ENCODE measurements around the gene ZNF784. TPM values are rescaled to one million over a fixed set of nuclear protein-coding genes. Genes with fewer than 3 reads are reported as not detected.

The ZNF784 gene
- total RNA-seq, 1 donor from 2014 or later = 9.7 TPM

DNA sequence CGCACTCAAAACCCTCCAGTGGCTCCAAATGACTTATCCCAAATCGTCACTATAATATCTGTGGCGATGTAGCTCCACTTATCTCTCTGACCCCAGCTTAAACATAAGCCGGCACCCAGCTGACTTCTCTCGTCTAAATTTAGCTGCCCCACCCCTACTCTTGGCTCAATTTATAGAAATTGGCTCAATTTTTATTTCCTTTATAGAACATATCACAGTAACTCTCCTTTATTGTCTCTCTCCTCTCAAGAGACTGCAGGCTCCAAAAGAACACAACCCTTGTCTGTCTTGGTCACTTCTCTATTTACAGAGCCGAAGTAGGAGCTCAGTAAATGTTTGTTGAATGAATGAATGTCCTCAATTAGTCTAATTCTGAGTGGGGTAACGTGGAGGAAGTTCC is 805 bp downstream of the ZNF784 start:
- TF ChIP-seq, protein P1, sequence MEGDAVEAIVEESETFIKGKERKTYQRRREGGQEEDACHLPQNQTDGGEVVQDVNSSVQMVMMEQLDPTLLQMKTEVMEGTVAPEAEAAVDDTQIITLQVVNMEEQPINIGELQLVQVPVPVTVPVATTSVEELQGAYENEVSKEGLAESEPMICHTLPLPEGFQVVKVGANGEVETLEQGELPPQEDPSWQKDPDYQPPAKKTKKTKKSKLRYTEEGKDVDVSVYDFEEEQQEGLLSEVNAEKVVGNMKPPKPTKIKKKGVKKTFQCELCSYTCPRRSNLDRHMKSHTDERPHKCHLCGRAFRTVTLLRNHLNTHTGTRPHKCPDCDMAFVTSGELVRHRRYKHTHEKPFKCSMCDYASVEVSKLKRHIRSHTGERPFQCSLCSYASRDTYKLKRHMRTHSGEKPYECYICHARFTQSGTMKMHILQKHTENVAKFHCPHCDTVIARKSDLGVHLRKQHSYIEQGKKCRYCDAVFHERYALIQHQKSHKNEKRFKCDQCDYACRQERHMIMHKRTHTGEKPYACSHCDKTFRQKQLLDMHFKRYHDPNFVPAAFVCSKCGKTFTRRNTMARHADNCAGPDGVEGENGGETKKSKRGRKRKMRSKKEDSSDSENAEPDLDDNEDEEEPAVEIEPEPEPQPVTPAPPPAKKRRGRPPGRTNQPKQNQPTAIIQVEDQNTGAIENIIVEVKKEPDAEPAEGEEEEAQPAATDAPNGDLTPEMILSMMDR (IDR thresholded peaks at IDR 0.05) = no peak
- intact Hi-C loops (cut with DNase I) = no loop called here
- Histone ChIP-seq H3K27me3 (no peaks in the 10 kb centered on the region), H3K27ac (peak overlapping the region; percentile 83), H3K4me1 (peaks cover 28% of the 10 kb centered on the region), H3K4me3 (peak overlapping the region; percentile 53), H3K9me3 (no peaks in the 10 kb centered on the region), H3K36me3 (no peaks in the 10 kb centered on the region)
- ATAC-seq (no peak), DNase-seq (no peak)

DNA sequence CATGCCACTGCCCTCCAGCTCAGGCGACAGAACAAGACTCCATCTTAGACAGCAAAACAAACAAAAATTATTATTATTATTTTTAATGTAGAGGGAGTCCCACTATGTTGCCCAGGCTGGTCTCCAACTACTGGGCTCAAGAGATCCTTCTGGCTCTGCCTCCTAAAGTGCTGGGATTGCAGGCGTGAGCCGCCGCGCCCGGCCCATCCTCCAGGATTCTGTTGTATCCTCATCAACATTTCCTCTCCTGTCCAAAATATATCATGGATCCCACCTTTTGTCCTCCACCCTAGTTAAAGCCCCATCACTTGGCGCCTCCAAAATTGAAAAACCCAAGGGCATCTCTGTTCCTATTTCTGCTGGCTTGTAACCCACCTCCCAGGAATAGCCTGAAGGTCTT is 1.2 kb downstream of the ZNF784 start:
- TF ChIP-seq, protein P1 (IDR thresholded peaks at IDR 0.05) = no peak
- H3K27me3 ChIP-seq = no peaks in the 10 kb centered on the region
- no peaks in the 10 kb centered on the region for H3K9me3 ChIP-seq
- DNase-seq = no peak
- intact Hi-C loops (cut with DNase I) = no loop called here
- no peaks in the 10 kb centered on the region for H3K36me3 ChIP-seq
- peaks cover 30% of the 10 kb centered on the region for H3K4me1 ChIP-seq
- H3K4me3 ChIP-seq = no peak overlapping the region
- ATAC-seq = no peak
- no peak overlapping the region for H3K27ac ChIP-seq

DNA sequence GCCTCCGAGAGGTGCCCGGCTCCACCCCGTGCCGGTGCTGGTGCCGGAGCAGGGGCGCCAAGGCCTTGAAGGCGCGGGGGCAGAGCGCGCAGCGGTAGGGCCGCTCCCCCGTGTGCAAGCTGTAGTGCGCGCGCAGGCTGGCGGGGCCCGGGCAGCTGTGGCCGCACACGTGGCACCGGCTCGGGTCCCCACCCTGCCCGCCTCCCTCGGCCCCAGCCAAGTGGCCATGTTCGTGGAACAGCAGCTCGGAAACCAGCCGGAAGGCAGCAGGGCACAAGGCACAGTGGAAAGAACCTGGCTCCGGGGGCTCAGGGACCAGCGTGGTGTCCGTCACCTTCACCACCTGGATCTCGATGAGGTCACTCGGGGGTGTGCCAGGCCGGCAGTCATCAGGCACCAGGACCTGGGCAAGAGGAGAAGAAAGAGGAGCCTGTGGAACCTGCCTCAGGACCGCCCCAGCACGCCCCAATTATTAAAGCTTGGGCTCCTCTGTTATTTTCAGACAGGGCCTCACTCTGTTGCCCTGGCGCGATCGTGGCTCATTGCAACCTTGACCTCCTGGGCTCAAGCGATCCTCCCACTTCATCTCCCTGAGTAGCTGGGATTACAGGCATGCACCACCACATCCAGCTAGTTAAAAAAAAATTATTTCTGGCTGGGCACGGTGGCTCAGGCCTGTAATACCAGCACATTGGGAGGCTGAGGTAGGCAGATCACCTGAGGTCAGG is 2.0 kb downstream of the ZNF784 start:
- Histone ChIP-seq H3K27me3 (no peaks in the 10 kb centered on the region), H3K9me3 (no peaks in the 10 kb centered on the region), H3K4me1 (peaks cover 30% of the 10 kb centered on the region), H3K27ac (no peak overlapping the region), H3K36me3 (peaks cover 6% of the 10 kb centered on the region), H3K4me3 (no peak overlapping the region)
- ATAC-seq = no peak
- DNase-seq = peak; percentile 64
- TF ChIP-seq, protein P1 (IDR thresholded peaks at IDR 0.05) = no peak
- intact Hi-C loops (cut with DNase I) = no loop called here

DNA sequence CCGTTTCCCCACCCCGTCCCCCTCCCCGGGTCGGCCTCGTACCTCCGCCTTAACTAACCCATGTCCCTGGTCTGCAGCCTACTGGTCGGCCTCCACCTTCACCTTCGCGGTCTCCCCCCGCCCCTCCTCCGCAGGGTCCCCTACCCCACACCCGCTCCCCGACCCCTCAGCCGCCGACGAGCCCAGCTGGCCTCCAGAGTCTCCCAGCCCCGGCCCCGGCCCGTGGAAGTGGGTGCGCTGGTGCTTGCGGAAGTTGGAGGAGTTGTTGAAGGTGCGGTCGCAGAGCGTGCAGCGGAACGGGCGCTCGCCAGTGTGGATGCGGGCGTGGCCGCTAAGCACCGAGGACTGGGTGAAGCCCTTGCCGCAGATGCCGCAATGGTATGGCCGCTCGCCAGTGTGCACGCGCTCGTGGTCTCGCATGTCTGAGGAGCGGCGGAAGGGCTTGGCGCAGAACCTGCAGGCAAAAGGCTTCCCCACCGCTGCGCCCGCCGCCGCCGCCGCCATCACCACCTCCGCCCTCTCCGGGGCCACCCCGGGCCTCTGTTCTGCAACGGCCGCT is 2.6 kb downstream of the ZNF784 start:
- intact Hi-C loops (cut with DNase I) = no loop called here
- ATAC-seq = no peak
- Histone ChIP-seq H3K4me3 (no peak overlapping the region), H3K4me1 (peaks cover 30% of the 10 kb centered on the region), H3K27ac (no peak overlapping the region), H3K36me3 (peaks cover 9% of the 10 kb centered on the region), H3K9me3 (no peaks in the 10 kb centered on the region), H3K27me3 (no peaks in the 10 kb centered on the region)
- TF ChIP-seq, protein P1 (IDR thresholded peaks at IDR 0.05) = no peak
- peak; percentile 70 for DNase-seq

DNA sequence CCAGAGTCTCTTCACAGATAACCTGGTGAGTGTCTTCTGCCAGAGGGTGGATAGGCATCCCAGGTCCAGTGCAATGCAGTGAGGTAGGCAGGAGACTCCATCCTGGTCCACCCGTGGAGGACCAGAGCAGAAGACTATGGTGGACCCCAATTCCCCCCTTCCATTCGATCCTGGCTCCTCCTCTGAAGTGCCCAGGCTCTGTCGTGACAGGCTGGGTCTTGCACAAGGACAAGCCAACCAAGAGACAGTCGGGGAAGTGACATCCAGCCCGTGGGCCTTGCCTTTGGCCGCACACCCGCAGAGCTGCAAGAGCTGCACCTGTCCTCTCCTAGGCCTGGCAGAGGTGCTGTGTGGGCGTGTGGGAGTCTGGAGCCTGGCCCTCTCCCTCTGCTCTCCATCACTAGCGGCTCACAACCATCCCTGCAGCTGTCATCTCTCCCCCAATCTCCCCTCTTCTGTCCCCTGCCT is 3.1 kb downstream of the ZNF784 start:
- H3K4me3 ChIP-seq = no peak overlapping the region
- TF ChIP-seq, protein P1 (IDR thresholded peaks at IDR 0.05) = no peak
- peaks cover 30% of the 10 kb centered on the region for H3K4me1 ChIP-seq
- intact Hi-C loops (cut with DNase I) = no loop called here
- ATAC-seq = no peak
- DNase-seq = no peak
- H3K27ac ChIP-seq = no peak overlapping the region
- no peaks in the 10 kb centered on the region for H3K9me3 ChIP-seq
- H3K27me3 ChIP-seq = no peaks in the 10 kb centered on the region
- peaks cover 14% of the 10 kb centered on the region for H3K36me3 ChIP-seq
